Mesenchymal stem cell (in vitro differentiated cells and primary cell): ENCODE measurements around the gene CP.
"Not testable (repeated sequence)": the region's sequence is repeated elsewhere in the genome, so short reads cannot be mapped to it uniquely, and the experiment has no call there.

Experiments used
- DNase-seq: peaks from one replicate; pipeline ENCODE4 v3.0.0-alpha.2; 2013
- H2AFZ ChIP-seq: one replicate; pipeline ENCODE4 v1.6.1; 2013; ENCODE audit warnings: low read depth, mild to moderate bottlenecking, control low read depth, inconsistent platforms, low read length, moderate library complexity
- H2AK5ac ChIP-seq: 2 replicates; pipeline ENCODE4 v1.6.1; 2013; ENCODE audit warnings: low read length, moderate library complexity, mild to moderate bottlenecking, inconsistent platforms; ENCODE audit not compliant: severe bottlenecking
- H2BK120ac ChIP-seq: one replicate; pipeline ENCODE4 v1.6.1; 2013; ENCODE audit warnings: low read depth, mild to moderate bottlenecking, inconsistent platforms, low read length, moderate library complexity
- H2BK12ac ChIP-seq, 2 experiments: one replicate each; pipeline ENCODE4 v1.6.1; 2013; ENCODE audit warnings: inconsistent platforms in 2 of 2, low read length in 2 of 2, mild to moderate bottlenecking in 2 of 2, moderate library complexity in 2 of 2, control low read depth in 1 of 2
- H2BK15ac ChIP-seq: one replicate; pipeline ENCODE4 v1.6.1; 2013; ENCODE audit warnings: mild to moderate bottlenecking, low read depth, inconsistent platforms; ENCODE audit not compliant: poor library complexity, severe bottlenecking
- H2BK5ac ChIP-seq: 2 replicates; pipeline ENCODE4 v1.6.1; 2013; ENCODE audit warnings: low read depth, mild to moderate bottlenecking, low read length, control low read depth, inconsistent platforms; ENCODE audit not compliant: poor library complexity, severe bottlenecking
- H3K14ac ChIP-seq, 2 experiments: one replicate each; pipeline ENCODE4 v1.6.1; 2013; ENCODE audit warnings: inconsistent platforms in 2 of 2, low read length in 2 of 2, control low read depth in 1 of 2, mild to moderate bottlenecking in 1 of 2, moderate library complexity in 1 of 2
- H3K18ac ChIP-seq, 2 experiments: one replicate each; pipeline ENCODE4 v1.6.1; 2013; ENCODE audit warnings: inconsistent platforms in 2 of 2, low read length in 2 of 2, control low read depth in 1 of 2, low read depth in 1 of 2, mild to moderate bottlenecking in 1 of 2
- H3K23ac ChIP-seq, 2 experiments: one replicate each; pipeline ENCODE4 v1.6.1; 2013; ENCODE audit warnings: inconsistent platforms in 2 of 2, low read length in 2 of 2, mild to moderate bottlenecking in 2 of 2, moderate library complexity in 2 of 2, control low read depth in 1 of 2
- H3K27ac ChIP-seq: 2 replicates; pipeline ENCODE4 v1.5.1; 2013; ENCODE audit warnings: mild to moderate bottlenecking, moderate library complexity, low read length, control low read depth, inconsistent platforms; ENCODE audit not compliant: poor library complexity, severe bottlenecking
- H3K27me3 ChIP-seq, 2 experiments: 2 replicates each; pipeline versions ENCODE4 v1.6.1 to v1.7.0; 2013; ENCODE audit warnings: low read length in 2 of 2, mild to moderate bottlenecking in 2 of 2, moderate library complexity in 2 of 2, control low read depth in 1 of 2, inconsistent platforms in 1 of 2; ENCODE audit not compliant: control insufficient read depth in 1 of 2, insufficient read depth in 1 of 2
- H3K36me3 ChIP-seq, 2 experiments: 2 replicates each; pipeline versions ENCODE4 v1.6.1 to v1.7.0; 2013; ENCODE audit warnings: low read length in 2 of 2, control low read depth in 1 of 2, inconsistent platforms in 1 of 2, low read depth in 1 of 2, mild to moderate bottlenecking in 1 of 2; ENCODE audit not compliant: insufficient read depth in 2 of 2, control insufficient read depth in 1 of 2
- H3K4ac ChIP-seq, 2 experiments: one replicate each; pipeline ENCODE4 v1.6.1; 2013; ENCODE audit warnings: inconsistent platforms in 2 of 2, low read length in 2 of 2, mild to moderate bottlenecking in 2 of 2, moderate library complexity in 2 of 2, control low read depth in 1 of 2, low read depth in 1 of 2
- H3K4me1 ChIP-seq: 2 replicates; pipeline ENCODE4 v1.6.1; 2013; ENCODE audit warnings: low read depth, low read length, control low read depth; ENCODE audit not compliant: control insufficient read depth, insufficient read depth
- H3K4me2 ChIP-seq: 2 replicates; pipeline ENCODE4 v1.6.1; 2013; ENCODE audit warnings: low read length, mild to moderate bottlenecking, inconsistent platforms; ENCODE audit not compliant: poor library complexity, severe bottlenecking
- H3K4me3 ChIP-seq, 2 experiments: 2 replicates each; pipeline versions ENCODE4 v1.5.1 to v1.7.0; 2013; ENCODE audit warnings: low read length in 2 of 2, mild to moderate bottlenecking in 2 of 2, control low read depth in 1 of 2, low read depth in 1 of 2; ENCODE audit not compliant: insufficient read depth in 1 of 2
- H3K79me1 ChIP-seq: replicated peaks from 2 replicates; pipeline ENCODE4 v1.6.1; 2013; ENCODE audit warnings: mild to moderate bottlenecking, control low read depth, low read length, inconsistent platforms; ENCODE audit not compliant: poor library complexity, severe bottlenecking
- H3K9ac ChIP-seq: 2 replicates; pipeline ENCODE4 v1.7.0; 2013; ENCODE audit warnings: mild to moderate bottlenecking, low read length, moderate library complexity
- H3K9me3 ChIP-seq: 2 replicates; pipeline ENCODE4 v1.7.0; 2013; ENCODE audit warnings: mild to moderate bottlenecking, low read length; ENCODE audit not compliant: control insufficient read depth
- H4K8ac ChIP-seq: one replicate; pipeline ENCODE4 v1.6.1; 2013; ENCODE audit warnings: inconsistent platforms, mild to moderate bottlenecking, low read length, moderate library complexity
- H4K91ac ChIP-seq: one replicate; pipeline ENCODE4 v1.6.1; 2013; ENCODE audit warnings: mild to moderate bottlenecking, low read length, inconsistent platforms
- WGBS: methylation state at CpG from one replicate; pipeline ENCODE4 v1.1.7; 2013; ENCODE audit warnings: mixed read lengths; 5-methylcytosine and 5-hydroxymethylcytosine counted together

The CP gene

GRCh38 chr3:149219380-149220121 is 2.1 kb downstream of the CP start:
- not testable (repeated sequence) for H3K4me2 ChIP-seq, H3K9me3 ChIP-seq, H3K36me3 ChIP-seq, H2BK5ac ChIP-seq, H3K4me3 ChIP-seq, H3K4ac ChIP-seq, H3K79me1 ChIP-seq, H3K14ac ChIP-seq, H2BK12ac ChIP-seq, H2AFZ ChIP-seq, DNase-seq, H2BK120ac ChIP-seq, H3K4me1 ChIP-seq, H4K8ac ChIP-seq, H3K9ac ChIP-seq, H2BK15ac ChIP-seq, H2AK5ac ChIP-seq, H3K23ac ChIP-seq, H3K27ac ChIP-seq, H3K27me3 ChIP-seq, H4K91ac ChIP-seq
- H3K18ac ChIP-seq: peak overlapping the region in 1 of 2 experiments; percentile 12
- 89% methylated on average over 1 of the region's 1 CpG for WGBS

DNA sequence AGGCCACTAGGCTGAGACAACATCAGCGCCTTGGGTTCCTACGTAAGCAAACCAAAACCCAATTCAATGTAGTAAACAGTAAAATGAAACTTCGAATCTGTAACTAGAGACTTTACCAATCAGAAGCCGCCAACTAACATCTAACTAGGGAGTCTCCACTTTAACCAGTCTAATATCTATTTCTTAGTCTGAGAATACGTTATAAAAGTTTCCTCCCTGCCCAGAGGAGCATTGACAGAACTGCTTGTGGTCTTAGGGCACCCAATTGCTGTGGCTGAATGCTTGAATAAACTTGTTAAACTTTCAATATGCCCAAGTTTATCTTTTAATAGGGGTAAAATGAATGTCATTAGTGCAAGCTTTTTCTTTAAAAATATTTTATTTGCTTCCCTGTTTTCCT is 4.3 kb downstream of the CP start:
- Histone ChIP-seq H3K18ac (no peak overlapping the region), H3K27ac (no peak overlapping the region), H3K4me1 (no peaks in the 10 kb centered on the region), H2BK5ac (no peak overlapping the region), H2AFZ (no peak overlapping the region), H3K9me3 (no peaks in the 10 kb centered on the region), H3K79me1 (no peaks in the 10 kb centered on the region), H2BK120ac (no peak overlapping the region), H4K91ac (no peak overlapping the region), H2BK15ac (no peak overlapping the region), H3K27me3 (no peaks in the 10 kb centered on the region), H2BK12ac (no peak overlapping the region), H3K4ac (no peak overlapping the region), H3K9ac (no peak overlapping the region), H3K23ac (no peak overlapping the region), H3K36me3 (no peaks in the 10 kb centered on the region), H3K14ac (no peak overlapping the region), H3K4me2 (no peak overlapping the region), H3K4me3 (no peak overlapping the region), H4K8ac (no peak overlapping the region), H2AK5ac (no peak overlapping the region)
- DNase-seq: no peak
- 96% methylated on average over 5 of the region's 5 CpGs for WGBS

- Histone ChIP-seq H3K27me3 (no peaks in the 10 kb centered on the region), H3K4me2 (no peak overlapping the region), H3K36me3 (no peaks in the 10 kb centered on the region), H2AFZ (no peak overlapping the region), H3K4me1 (no peaks in the 10 kb centered on the region), H3K79me1 (no peaks in the 10 kb centered on the region), H3K27ac (no peak overlapping the region), H2BK120ac (peak overlapping the region; percentile 5), H3K9me3 (no peaks in the 10 kb centered on the region), H2BK12ac (no peak overlapping the region), H3K23ac (no peak overlapping the region), H3K18ac (peak overlapping the region; percentile 28 to 33), H3K9ac (no peak overlapping the region), H3K4ac (peak overlapping the region in 1 of 2 experiments; percentile 69), H4K91ac (no peak overlapping the region), H3K4me3 (no peak overlapping the region), H4K8ac (no peak overlapping the region), H2BK5ac (no peak overlapping the region), H2AK5ac (peak overlapping the region; percentile 19), H2BK15ac (no peak overlapping the region), H3K14ac (no peak overlapping the region)
- WGBS: 63% methylated on average over 4 of the region's 4 CpGs
- DNase-seq: peak; percentile 54
These were observed 5.3 kb downstream of the CP start for GRCh38 chr3:149216193-149216869.

- Histone ChIP-seq H3K9ac (no peak overlapping the region), H2BK12ac (no peak overlapping the region), H2AFZ (no peak overlapping the region), H3K14ac (no peak overlapping the region), H3K27me3 (no peaks in the 10 kb centered on the region), H3K9me3 (no peaks in the 10 kb centered on the region), H3K79me1 (no peaks in the 10 kb centered on the region), H2BK15ac (no peak overlapping the region), H3K4me1 (no peaks in the 10 kb centered on the region), H2BK5ac (no peak overlapping the region), H2AK5ac (no peak overlapping the region), H3K23ac (no peak overlapping the region), H3K36me3 (no peaks in the 10 kb centered on the region), H4K91ac (no peak overlapping the region), H3K18ac (no peak overlapping the region), H3K4me3 (no peak overlapping the region), H3K4ac (no peak overlapping the region), H3K27ac (no peak overlapping the region), H2BK120ac (no peak overlapping the region), H4K8ac (no peak overlapping the region), H3K4me2 (no peak overlapping the region)
- DNase-seq: peak; percentile 50
- no CpG with 5 or more reads among the region's 2 CpGs for WGBS
These were observed 6.1 kb downstream of the CP start for GRCh38 chr3:149215515-149215914.
